Measurements from ENCODE around the gene PRRT1B.

PRRT1B gene

DNA sequence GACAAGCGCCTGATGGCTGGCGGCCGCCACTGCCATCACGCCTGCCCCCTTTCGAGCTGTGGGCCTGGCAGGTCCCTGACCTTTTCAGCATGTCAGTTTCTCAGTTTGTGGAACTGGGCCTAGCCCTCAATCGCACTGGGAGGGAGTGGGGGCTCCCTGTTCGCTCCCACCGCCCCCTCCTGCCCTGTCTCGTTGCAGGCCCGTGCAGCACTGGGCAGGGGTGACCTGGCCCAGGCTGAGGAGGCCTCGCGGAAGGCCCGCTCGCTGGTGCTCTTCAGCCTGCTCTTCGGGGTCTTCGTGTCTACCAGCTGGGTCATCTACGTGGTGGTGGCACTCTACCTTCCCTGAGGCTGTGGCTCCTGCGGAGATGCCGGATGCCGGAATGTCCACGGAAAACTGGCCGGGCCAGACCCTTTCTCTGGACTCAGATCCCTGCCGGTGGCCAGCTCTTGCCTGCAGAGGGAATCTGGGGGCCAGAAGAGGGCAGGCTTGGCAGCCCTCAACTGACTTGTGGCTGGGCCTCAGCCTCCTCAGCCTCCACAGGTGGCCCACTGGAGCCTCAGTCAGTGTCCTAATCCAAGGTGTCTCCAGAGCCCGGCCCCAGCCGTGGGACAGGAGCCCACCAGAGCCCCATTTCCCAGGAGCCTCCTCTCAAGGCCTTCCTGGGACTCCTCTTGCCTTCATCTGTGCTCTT lies 12.7 kb downstream of the PRRT1B start:
- Histone ChIP-seq H3K9me3 (ENCODE audit: control insufficient read depth, low read depth, low read length) (no peaks in the 10 kb centered on the region), H3K27ac (ENCODE audit: low read length) (no peak overlapping the region), H3K27me3 (ENCODE audit: control insufficient read depth, insufficient read depth, low read length) (no peaks in the 10 kb centered on the region), H3K9ac (ENCODE audit: low read length) (no peak overlapping the region), H3K36me3 (ENCODE audit: control insufficient read depth, low read depth, low read length) (no peaks in the 10 kb centered on the region), H3K4me3 (ENCODE audit: low read length) (no peak overlapping the region), H3K4me1 (ENCODE audit: control insufficient read depth, low read depth, low read length) (no peaks in the 10 kb centered on the region)

DNA sequence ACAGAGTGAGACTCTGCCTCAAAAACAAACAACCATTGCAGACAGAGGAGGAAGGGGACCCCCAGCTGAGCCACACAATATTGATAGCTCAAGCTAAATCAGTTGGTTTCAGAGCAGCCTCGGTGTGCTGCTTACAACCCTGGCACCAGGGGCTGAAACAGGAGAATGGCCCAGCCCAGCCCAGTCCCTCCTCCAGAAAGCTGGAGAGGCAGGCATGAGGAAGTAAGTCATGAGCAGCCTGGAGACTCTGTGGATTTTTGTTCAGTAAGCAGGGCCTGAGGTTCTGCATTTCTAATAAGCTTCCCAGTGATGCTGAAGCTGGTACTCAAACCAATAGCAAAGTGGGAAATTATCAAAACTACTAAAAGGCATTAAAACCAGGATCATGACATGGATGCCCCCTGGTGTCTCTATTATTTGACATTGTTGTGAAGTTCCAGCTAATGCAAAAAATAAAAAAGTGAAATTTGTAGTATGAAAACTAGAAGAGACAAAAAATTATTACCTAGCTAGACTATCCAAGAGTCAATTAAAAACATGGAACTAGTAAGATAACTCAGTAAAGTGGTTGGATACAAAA lies 14.2 kb downstream of the PRRT1B start:
- Histone ChIP-seq H3K9ac (ENCODE audit: low read length) (no peak overlapping the region), H3K27me3 (ENCODE audit: control insufficient read depth, insufficient read depth, low read length) (no peaks in the 10 kb centered on the region), H3K27ac (ENCODE audit: low read length) (no peak overlapping the region), H3K4me3 (ENCODE audit: low read length) (no peak overlapping the region), H3K9me3 (ENCODE audit: control insufficient read depth, low read depth, low read length) (no peaks in the 10 kb centered on the region), H3K4me1 (ENCODE audit: control insufficient read depth, low read depth, low read length) (no peaks in the 10 kb centered on the region), H3K36me3 (ENCODE audit: control insufficient read depth, low read depth, low read length) (no peaks in the 10 kb centered on the region)

DNA sequence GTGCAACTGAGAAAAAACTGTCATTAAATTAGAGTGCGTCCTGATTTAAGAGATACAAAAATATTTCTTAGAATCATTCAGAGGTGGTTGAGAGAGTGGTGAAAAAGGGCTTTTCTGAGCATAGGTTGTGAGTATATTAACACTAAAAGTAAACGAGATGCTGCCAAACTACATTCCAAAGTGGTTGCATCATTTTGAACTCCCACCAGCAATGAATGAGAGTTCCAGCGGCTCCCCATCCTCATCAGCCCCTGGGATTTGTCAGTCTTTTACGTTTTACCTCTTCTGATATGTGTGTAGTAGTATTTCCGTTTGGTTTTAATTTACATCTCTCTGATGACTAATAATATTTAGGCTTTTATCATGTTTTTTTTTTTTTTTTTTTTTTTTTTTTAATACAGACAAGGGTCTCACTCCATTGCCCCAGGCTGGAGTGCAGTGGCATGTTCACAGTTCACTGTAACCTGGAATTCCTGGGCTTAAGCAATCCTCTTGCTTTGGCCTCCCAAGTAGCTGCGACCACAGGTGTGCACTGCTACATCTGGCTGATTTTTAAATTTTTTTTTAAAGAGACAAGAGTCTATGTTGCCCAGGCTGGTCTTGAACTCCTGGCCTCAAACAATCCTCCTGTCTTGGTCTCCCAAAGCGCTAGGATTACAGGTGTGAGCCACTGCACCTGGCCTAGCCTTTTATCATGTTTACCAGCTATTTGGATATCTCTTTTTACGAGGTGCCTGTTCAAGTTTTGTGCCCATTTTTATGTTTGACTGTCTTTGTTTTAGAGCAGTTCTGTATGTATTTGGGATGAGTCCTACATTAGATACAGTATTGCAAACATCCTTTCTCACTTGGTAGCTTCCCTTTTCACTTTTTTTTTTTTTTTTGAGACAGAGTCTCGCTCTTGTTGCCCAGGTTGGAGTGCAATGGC lies 17.0 kb downstream of the PRRT1B start:
- H3K4me3 ChIP-seq (ENCODE audit: low read length), result no peak overlapping the region
- no peak overlapping the region for H3K9ac ChIP-seq (ENCODE audit: low read length)
- H3K36me3 ChIP-seq (ENCODE audit: control insufficient read depth, low read depth, low read length), result no peaks in the 10 kb centered on the region
- no peak overlapping the region for H3K27ac ChIP-seq (ENCODE audit: low read length)
- no peaks in the 10 kb centered on the region for H3K9me3 ChIP-seq (ENCODE audit: control insufficient read depth, low read depth, low read length)
- no peaks in the 10 kb centered on the region for H3K27me3 ChIP-seq (ENCODE audit: control insufficient read depth, insufficient read depth, low read length)
- no peaks in the 10 kb centered on the region for H3K4me1 ChIP-seq (ENCODE audit: control insufficient read depth, low read depth, low read length)

DNA sequence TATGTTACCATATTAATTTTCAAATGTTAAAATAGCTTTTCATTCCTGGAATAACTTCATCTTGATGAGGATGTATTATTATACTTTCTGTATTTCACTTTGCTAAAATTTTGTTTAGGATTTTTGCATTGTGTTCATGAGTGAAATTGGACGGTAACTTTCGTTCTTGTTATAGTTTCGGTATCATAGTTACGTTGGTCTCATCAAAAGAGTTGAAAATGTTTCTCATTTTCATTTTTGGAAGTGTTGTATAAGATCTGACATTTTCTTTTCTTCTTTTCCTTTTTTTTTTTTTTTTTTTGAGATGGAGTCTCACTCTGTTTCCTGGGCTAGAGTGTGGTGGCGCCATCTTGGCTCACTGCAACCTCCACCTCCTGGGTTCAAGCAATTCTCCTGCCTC lies 20.0 kb downstream of the PRRT1B start:
- no peaks in the 10 kb centered on the region for H3K4me1 ChIP-seq (ENCODE audit: control insufficient read depth, low read depth, low read length)

DNA sequence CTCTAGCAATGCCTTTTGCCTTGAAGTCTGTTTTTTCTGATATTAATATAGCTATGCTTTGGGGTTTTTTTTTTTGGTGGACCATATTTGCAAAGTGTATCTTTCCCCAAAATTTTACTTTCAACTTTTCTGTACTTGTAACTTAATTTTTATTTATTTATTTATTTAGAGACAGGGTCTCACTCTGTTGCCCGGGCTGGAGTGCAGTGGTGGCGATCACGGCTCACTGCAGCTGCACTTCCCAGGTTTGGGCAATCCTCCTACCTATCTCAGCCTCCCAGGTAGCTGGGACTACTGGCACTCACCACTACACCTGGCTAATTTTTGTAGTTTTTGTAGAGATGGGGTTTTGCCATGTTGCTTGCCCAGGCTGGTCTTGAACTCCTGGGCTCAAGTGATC lies 20.8 kb downstream of the PRRT1B start:
- Histone ChIP-seq H3K27ac (ENCODE audit: low read length) (no peak overlapping the region), H3K27me3 (ENCODE audit: control insufficient read depth, insufficient read depth, low read length) (no peaks in the 10 kb centered on the region), H3K9ac (ENCODE audit: low read length) (no peak overlapping the region)

More for the DNA sequence above, 20.0 kb downstream of the PRRT1B start:
- no peaks in the 10 kb centered on the region for H3K27me3 ChIP-seq (ENCODE audit: control insufficient read depth, insufficient read depth, low read length)
- H3K9ac ChIP-seq (ENCODE audit: low read length), result no peak overlapping the region
- no peak overlapping the region for H3K27ac ChIP-seq (ENCODE audit: low read length)
- no peaks in the 10 kb centered on the region for H3K9me3 ChIP-seq (ENCODE audit: control insufficient read depth, low read depth, low read length)
- H3K36me3 ChIP-seq (ENCODE audit: control insufficient read depth, low read depth, low read length), result no peaks in the 10 kb centered on the region
- no peak overlapping the region for H3K4me3 ChIP-seq (ENCODE audit: low read length)

DNA sequence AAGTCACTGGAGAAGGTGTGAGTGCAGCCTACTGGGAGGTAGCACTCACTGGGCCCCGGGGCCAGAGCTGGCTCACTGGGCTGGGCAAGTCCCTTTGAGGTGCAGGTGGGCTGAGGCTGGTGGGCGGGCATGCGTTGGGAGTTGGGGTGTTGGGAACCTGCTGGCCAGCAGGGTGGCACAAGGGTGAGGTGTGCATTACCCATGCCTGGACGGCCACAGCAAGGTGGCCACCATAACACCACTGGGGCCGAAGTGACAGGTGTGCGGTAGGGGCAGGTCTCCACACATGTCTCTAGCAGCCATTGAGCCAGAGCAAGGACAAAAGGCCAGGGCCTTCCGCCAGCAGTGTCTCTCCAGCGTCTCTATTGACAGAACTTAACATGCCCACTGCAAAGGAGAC lies 22.6 kb downstream of the PRRT1B start:
- H3K27ac ChIP-seq (ENCODE audit: low read length), result no peak overlapping the region
- H3K27me3 ChIP-seq (ENCODE audit: control insufficient read depth, insufficient read depth, low read length), result no peaks in the 10 kb centered on the region
- H3K4me1 ChIP-seq (ENCODE audit: control insufficient read depth, low read depth, low read length), result no peaks in the 10 kb centered on the region
- H3K36me3 ChIP-seq (ENCODE audit: control insufficient read depth, low read depth, low read length), result no peaks in the 10 kb centered on the region
- H3K9me3 ChIP-seq (ENCODE audit: control insufficient read depth, low read depth, low read length), result no peaks in the 10 kb centered on the region
- H3K9ac ChIP-seq (ENCODE audit: low read length), result no peak overlapping the region
- H3K4me3 ChIP-seq (ENCODE audit: low read length), result no peak overlapping the region

More for the DNA sequence above, 20.8 kb downstream of the PRRT1B start:
- H3K4me3 ChIP-seq (ENCODE audit: low read length), result no peak overlapping the region
- H3K9me3 ChIP-seq (ENCODE audit: control insufficient read depth, low read depth, low read length), result no peaks in the 10 kb centered on the region
- no peaks in the 10 kb centered on the region for H3K4me1 ChIP-seq (ENCODE audit: control insufficient read depth, low read depth, low read length)
- no peaks in the 10 kb centered on the region for H3K36me3 ChIP-seq (ENCODE audit: control insufficient read depth, low read depth, low read length)

DNA sequence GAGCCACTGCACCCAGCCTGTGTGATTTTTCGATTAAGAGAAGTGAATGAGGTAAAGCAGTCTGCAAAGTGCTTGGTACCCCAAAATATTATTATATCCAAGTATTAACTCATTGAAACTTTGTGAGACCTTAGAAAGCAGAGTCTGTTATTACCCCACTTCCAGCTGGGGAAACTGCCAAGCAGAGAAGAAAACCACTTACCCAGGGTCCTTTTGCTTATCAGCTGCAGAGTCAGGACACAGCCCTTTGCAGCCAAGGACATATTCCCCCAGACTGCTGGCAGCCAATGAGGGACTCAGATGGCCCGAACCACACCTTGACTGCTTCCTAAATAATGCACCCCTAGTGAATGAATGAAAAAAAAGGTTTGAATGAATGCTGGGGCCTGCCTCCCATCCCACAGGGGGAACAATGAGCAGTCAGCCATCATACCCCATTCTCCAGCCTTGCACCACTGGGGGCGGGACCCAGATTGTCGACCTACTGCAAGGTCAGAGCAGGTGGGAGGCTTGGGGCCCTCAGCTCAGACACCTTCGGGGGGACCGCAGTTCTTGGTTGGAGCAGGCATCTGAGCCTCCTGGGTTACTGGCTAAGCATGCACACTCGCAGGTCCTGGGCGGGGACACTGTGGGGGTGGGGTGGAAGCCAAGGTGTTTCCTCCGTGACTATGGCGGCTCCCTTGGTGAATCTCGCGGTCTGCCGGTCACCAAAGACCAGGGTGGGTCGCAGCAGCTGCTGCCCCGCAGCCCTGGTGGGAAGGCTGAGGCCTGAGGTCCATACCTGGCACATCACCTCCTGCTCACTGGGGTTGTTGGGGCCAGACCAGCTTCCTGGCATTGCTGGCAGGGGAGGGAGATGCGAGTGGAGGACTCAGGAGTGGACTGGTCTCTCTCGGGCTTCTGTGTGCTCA lies 29.7 kb downstream of the PRRT1B start:
- H3K9me3 ChIP-seq (ENCODE audit: control insufficient read depth, low read depth, low read length), result no peaks in the 10 kb centered on the region
- no peak overlapping the region for H3K27ac ChIP-seq (ENCODE audit: low read length)
- H3K36me3 ChIP-seq (ENCODE audit: control insufficient read depth, low read depth, low read length), result peaks cover 2% of the 10 kb centered on the region
- H3K27me3 ChIP-seq (ENCODE audit: control insufficient read depth, insufficient read depth, low read length), result no peaks in the 10 kb centered on the region
- no peak overlapping the region for H3K4me3 ChIP-seq (ENCODE audit: low read length)
- H3K9ac ChIP-seq (ENCODE audit: low read length), result no peak overlapping the region
- H3K4me1 ChIP-seq (ENCODE audit: control insufficient read depth, low read depth, low read length), result no peaks in the 10 kb centered on the region

DNA sequence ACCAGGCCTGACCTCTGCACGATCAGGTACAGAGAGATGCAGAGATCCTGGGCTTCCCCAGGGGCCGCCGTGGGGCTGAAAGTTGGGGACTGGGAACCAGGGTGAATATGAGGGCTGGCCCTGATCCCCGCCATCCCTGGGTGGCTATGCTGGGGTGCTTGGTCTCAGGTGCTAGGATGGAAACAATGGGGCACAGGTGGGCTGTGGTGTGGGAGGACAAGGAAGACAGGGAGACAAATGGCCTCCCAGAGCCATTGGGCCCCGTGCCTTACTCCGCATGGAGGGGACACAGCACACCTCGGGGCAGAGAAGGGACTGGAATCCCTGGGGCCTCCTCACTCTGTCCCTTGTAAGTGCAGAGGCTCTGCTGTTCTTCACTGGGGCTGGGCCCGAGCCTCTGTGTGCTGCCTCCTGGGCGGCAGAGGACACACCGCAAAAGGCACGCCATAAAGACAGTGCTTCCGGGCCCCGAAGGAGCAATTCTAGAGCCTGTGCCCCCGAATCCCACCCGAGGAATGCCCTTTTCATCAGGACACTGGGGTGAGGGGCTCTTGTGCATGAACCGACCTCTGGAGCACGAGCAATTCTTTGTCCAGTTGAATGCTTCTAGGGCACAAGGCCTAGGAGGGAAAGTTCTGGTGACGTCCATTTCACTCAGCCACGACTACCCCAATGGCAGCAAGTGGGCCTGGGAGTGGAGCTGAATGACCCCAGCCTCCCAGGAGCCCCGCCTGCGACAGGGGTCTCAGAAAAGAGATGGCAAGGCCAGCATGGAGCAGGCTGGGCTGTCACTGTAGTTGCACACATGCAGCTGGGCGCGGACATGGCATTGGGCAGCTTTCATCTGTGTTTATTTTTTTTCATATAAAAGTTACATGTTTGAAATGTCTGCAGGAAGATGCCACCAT lies 30.9 kb downstream of the PRRT1B start:
- Histone ChIP-seq H3K9me3 (ENCODE audit: control insufficient read depth, low read depth, low read length) (no peaks in the 10 kb centered on the region), H3K4me1 (ENCODE audit: control insufficient read depth, low read depth, low read length) (no peaks in the 10 kb centered on the region), H3K4me3 (ENCODE audit: low read length) (no peak overlapping the region), H3K36me3 (ENCODE audit: control insufficient read depth, low read depth, low read length) (peaks cover 2% of the 10 kb centered on the region), H3K27me3 (ENCODE audit: control insufficient read depth, insufficient read depth, low read length) (no peaks in the 10 kb centered on the region), H3K9ac (ENCODE audit: low read length) (no peak overlapping the region), H3K27ac (ENCODE audit: low read length) (no peak overlapping the region)

DNA sequence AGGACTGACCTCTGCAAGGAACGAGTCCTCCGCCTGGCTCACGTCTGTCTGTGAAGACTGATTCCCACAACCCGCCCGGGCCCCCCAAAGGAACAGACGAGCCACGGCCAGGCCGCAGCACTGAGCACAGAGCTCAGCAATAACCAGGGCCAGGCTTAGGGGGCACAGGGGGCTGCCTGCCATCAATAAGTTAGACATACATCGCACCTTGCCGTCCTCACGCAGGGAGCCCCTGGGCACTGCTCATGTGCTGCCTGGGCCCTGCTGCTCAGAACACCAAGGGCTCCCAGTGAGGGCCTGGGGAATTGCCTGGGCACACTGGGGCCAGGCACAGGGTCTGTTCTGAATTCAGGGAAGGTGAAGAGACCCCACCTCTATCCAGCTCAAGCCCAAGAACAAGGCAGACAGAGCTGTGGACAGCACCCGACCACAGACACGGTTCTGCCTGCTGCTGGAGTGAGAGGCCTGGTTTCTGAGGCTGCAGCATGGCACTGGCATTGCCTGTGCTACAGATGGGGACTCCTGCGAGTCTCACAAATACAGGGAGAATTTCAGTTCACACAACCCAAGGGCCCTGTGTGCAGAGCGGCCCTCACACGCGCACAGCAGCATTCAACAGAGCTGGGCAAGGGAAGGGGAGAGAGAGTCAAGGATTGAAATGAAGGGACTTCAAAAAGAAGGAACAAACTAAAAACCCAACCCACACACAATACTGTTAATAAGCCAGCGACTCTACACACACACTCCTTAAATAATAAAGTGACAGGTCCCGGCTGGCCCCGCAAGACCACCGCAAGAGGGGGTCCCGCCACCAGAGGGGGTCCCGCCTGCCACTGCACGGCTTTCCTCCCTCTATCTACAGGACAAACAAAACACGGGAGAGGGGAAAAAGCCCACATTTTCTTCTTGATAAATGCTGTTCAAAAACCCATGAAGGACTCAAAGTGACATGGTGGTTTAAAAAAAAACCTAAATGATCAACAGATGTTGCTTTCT lies 32.0 kb downstream of the PRRT1B start:
- no peaks in the 10 kb centered on the region for H3K27me3 ChIP-seq (ENCODE audit: control insufficient read depth, insufficient read depth, low read length)
- H3K9me3 ChIP-seq (ENCODE audit: control insufficient read depth, low read depth, low read length), result no peaks in the 10 kb centered on the region
- H3K36me3 ChIP-seq (ENCODE audit: control insufficient read depth, low read depth, low read length), result peaks cover 2% of the 10 kb centered on the region
- H3K4me3 ChIP-seq (ENCODE audit: low read length), result no peak overlapping the region
- no peak overlapping the region for H3K9ac ChIP-seq (ENCODE audit: low read length)
- no peak overlapping the region for H3K27ac ChIP-seq (ENCODE audit: low read length)
- no peaks in the 10 kb centered on the region for H3K4me1 ChIP-seq (ENCODE audit: control insufficient read depth, low read depth, low read length)

All from iPS-18a (cell line).